ENCODE results near the gene FNDC8. TPM values are rescaled to one million over a fixed set of nuclear protein-coding genes. Genes with fewer than 3 reads are reported as not detected.

Gene FNDC8
- total and polyA plus RNA-seq, 2 of the 8 experiments (the other 6 are each of a cell fraction or from before 2014, with no cell fraction given): not detected

- FAIRE-seq: no peak
- CTCF ChIA-PET (ENCODE audit: partially characterized antibody): interaction anchor here (0.9 to 4.4 kb wide), 5 partner anchors 8 to 75 kb away, joined by 3 to 22 read pairs (median 3); no protein-coding TSS in a partner anchor
- no peaks in the 10 kb centered on the region for H4K20me1 ChIP-seq (replicated peaks in 1 of 2; ENCODE audit: control insufficient read depth in 1 of 2, insufficient read depth in 2 of 2, low read length in 2 of 2)
Observed at GRCh38 chr17:35076874-35077273, 44.5 kb upstream of the FNDC8 start.

More at GRCh38 chr17:35076874-35077273, 44.5 kb upstream of the FNDC8 start:
- H3K9ac ChIP-seq (replicated peaks in 1 of 4; ENCODE audit: extremely low read depth in 1 of 4, low read depth in 3 of 4, low read length in 3 of 4): no peak overlapping the region
- no peak overlapping the region for H2AFZ ChIP-seq (ENCODE audit: low read length)
- DNase-seq (ENCODE audit: low read depth in 1 of 2, low spot score in 2 of 2): no peak
- no peak overlapping the region for H2BK15ac ChIP-seq (ENCODE audit: low read length)
- no peak overlapping the region for H2BK5ac ChIP-seq (ENCODE audit: low read depth, low read length)
- H2BK12ac ChIP-seq (ENCODE audit: low read depth, low read length): no peak overlapping the region
- POLR2A ChIA-PET (ENCODE audit: partially characterized antibody): interaction anchor here (1.2 to 1.3 kb wide), 2 partner anchors 11 to 66 kb away, joined by 4 to 6 read pairs; no protein-coding TSS in a partner anchor
- no peaks in the 10 kb centered on the region for H3K27me3 ChIP-seq (replicated peaks in 1 of 4; ENCODE audit: control insufficient read depth in 3 of 4, extremely low read depth in 1 of 4, insufficient read depth in 3 of 4, low read length in 3 of 4)
- H2BK20ac ChIP-seq (ENCODE audit: low read length): no peak overlapping the region
- H3K9me3 ChIP-seq (ENCODE audit: insufficient read depth in 2 of 2, low read depth in 1 of 2, low read length in 1 of 2): no peaks in the 10 kb centered on the region
- no peak overlapping the region for H3K4me3 ChIP-seq (ENCODE audit: extremely low read depth in 1 of 4, insufficient read depth in 2 of 4, low read depth in 3 of 4, low read length in 4 of 4)
- no peaks in the 10 kb centered on the region for H3K79me1 ChIP-seq (ENCODE audit: low read depth, low read length)
- no peaks in the 10 kb centered on the region for H3K36me3 ChIP-seq (ENCODE audit: control insufficient read depth in 2 of 4, insufficient read depth in 4 of 4, low read length in 3 of 4)
- H3K23ac ChIP-seq (ENCODE audit: insufficient read length): no peak overlapping the region
- H2AK5ac ChIP-seq (ENCODE audit: low read depth, low read length): no peak overlapping the region
- H4K5ac ChIP-seq (ENCODE audit: insufficient read length, low read depth, low read length): no peak overlapping the region
- no peak overlapping the region for H2BK120ac ChIP-seq (replicated peaks; ENCODE audit: low read depth, low read length)
- no peak overlapping the region for H3K27ac ChIP-seq (ENCODE audit: low read depth, low read length)
- peaks cover 0 to 7% of the 10 kb centered on the region in 2 experiments; a peak in 2 of 4 replicates for H3K79me2 ChIP-seq (ENCODE audit: control insufficient read depth in 1 of 2, insufficient read depth in 2 of 2, low read length in 2 of 2)
- no peak overlapping the region for H3K14ac ChIP-seq (ENCODE audit: insufficient read length)
- TF ChIP-seq HDAC6 (IDR thresholded peaks at IDR 0.05; ENCODE audit: low read depth, low read length) (no peak), KDM5A (IDR thresholded peaks at IDR 0.05; ENCODE audit: low read length) (no peak), GTF2F1 (IDR thresholded peaks at IDR 0.05; ENCODE audit: borderline replicate concordance, low read depth, low read length) (no peak), HDAC2 (IDR thresholded peaks at IDR 0.05; ENCODE audit: borderline replicate concordance in 1 of 2, low read depth in 2 of 2, low read length in 2 of 2) (no peak), E2F6 (IDR thresholded peaks at IDR 0.05) (no peak), ASH2L (IDR thresholded peaks at IDR 0.05; ENCODE audit: low read length) (no peak), CTBP2 (IDR thresholded peaks at IDR 0.05; ENCODE audit: borderline replicate concordance, insufficient read depth, insufficient read length, low read length) (no peak), JUN (IDR thresholded peaks at IDR 0.05; ENCODE audit: low read depth, low read length) (no peak), EGR1 (IDR thresholded peaks at IDR 0.05; ENCODE audit: borderline replicate concordance, low read depth, low read length) (no peak), TEAD4 (IDR thresholded peaks at IDR 0.05; ENCODE audit: low read depth, low read length) (no peak), POLR2AphosphoS5 (IDR thresholded peaks at IDR 0.05; ENCODE audit: low read depth, low read length) (no peak), CEBPB (IDR thresholded peaks at IDR 0.05; ENCODE audit: low read depth, low read length) (no peak), EP300 (IDR thresholded peaks at IDR 0.05; ENCODE audit: borderline replicate concordance in 1 of 2, low read depth in 2 of 2, low read length in 2 of 2) (no peak), SP4 (IDR thresholded peaks at IDR 0.05; ENCODE audit: low read length) (no peak)
- 81% methylated on average over 1 of the region's 1 CpG; no CpG with 5 or more reads in 1 of the 2 experiments for WGBS, 2 experiments (ENCODE audit: extremely low coverage in 1 of 2, insufficient coverage in 1 of 2, insufficient read length in 1 of 2, insufficient replicate concordance in 2 of 2, low coverage in 1 of 2, low lambda C conversion rate in 2 of 2, missing lambda C conversion rate in 1 of 2)
- no peak overlapping the region for H3K4ac ChIP-seq (replicated peaks; ENCODE audit: insufficient read length, low read depth, low read length)
- no peak overlapping the region for H3K18ac ChIP-seq (ENCODE audit: extremely low read depth, low read length)
- H3K23me2 ChIP-seq (ENCODE audit: low read depth, low read length): no peaks in the 10 kb centered on the region
- H4K8ac ChIP-seq (ENCODE audit: extremely low read depth, insufficient read depth, low read length): no peak overlapping the region
- H3K56ac ChIP-seq (replicated peaks; ENCODE audit: insufficient read length, low read depth, low read length): no peak overlapping the region
- H3K4me1 ChIP-seq (replicated peaks in 1 of 4; ENCODE audit: control insufficient read depth in 3 of 4, insufficient read depth in 4 of 4, low read length in 3 of 4): peaks cover 0 to 5% (median 1%) of the 10 kb centered on the region in 4 experiments; a peak in 2 of 7 replicates
- H3K4me2 ChIP-seq (ENCODE audit: insufficient read depth in 1 of 2, low read depth in 2 of 2, low read length in 2 of 2): no peak overlapping the region
- no peak overlapping the region for H4K91ac ChIP-seq (replicated peaks; ENCODE audit: insufficient read length, low read length)
